Body of pancreas (tissue), 4 donors: ENCODE data around the gene CDH4. TPM values are rescaled to one million over a fixed set of nuclear protein-coding genes. Genes with fewer than 3 reads are reported as not detected.

Experiments
- ATAC-seq: fragments of 150-250 bp; one replicate; pipeline ENCODE4 v1.9.1; 2016
- DNase-seq, 4 donors: peaks; one replicate each; pipeline ENCODE4 v3.0.0-alpha.2; 2019
- H3K27ac ChIP-seq, 4 donors: fragments of 200-600 bp; sonication (generic); 1 replicate in 3 of 4; 2 replicates in 1 of 4; pipeline versions ENCODE4 v1.5.1 to v1.6.1; 2016 to 2019; ENCODE audit warnings: mild to moderate bottlenecking in 1 of 4, mixed read lengths in 1 of 4, moderate library complexity in 1 of 4
- H3K27me3 ChIP-seq, 2 donors: fragments of 200-600 bp; sonication (generic); one replicate each; pipeline ENCODE4 v1.6.0; 2016; ENCODE audit warnings: mild to moderate bottlenecking in 1 of 2
- H3K36me3 ChIP-seq, 2 donors: fragments of 200-600 bp; sonication (generic); replicated peaks in 1 of 2; 2 replicates each; pipeline ENCODE4 v1.5.1; 2016; ENCODE audit warnings: low read depth in 2 of 2; ENCODE audit not compliant: insufficient read depth in 1 of 2
- H3K4me1 ChIP-seq: fragments of 200-600 bp; sonication (generic); one replicate; pipeline ENCODE4 v1.6.0; 2016
- H3K4me3 ChIP-seq, 2 donors: fragments of 200-600 bp; sonication (generic); 1 replicate in 1 of 2; 2 replicates in 1 of 2; pipeline ENCODE4 v1.5.1; 2016 to 2019
- H3K9me3 ChIP-seq, 3 donors: fragments of 200-600 bp; sonication (generic); 1 replicate in 2 of 3; 2 replicates in 1 of 3; pipeline ENCODE4 v1.5.1; 2016
- CTCF ChIP-seq, 7 experiments: fragments of 450-650 bp in 4 of 7; fragments of 200-600 bp in 3 of 7; sonication (generic) in 3 of 7; IDR thresholded peaks; one replicate each; pipeline ENCODE4 v1.5.1; 2016 to 2019; ENCODE audit warnings: antibody characterized with exemption in 7 of 7
- POLR2A ChIP-seq, 3 donors: fragments of 450-650 bp; IDR thresholded peaks; one replicate each; pipeline ENCODE4 v1.6.1; 2016; ENCODE audit warnings: antibody characterized with exemption in 3 of 3, mild to moderate bottlenecking in 2 of 3
- WGBS, 2 donors: methylation state at CpG; one replicate each; pipeline ENCODE4 v1.1.5; 2017; 5-methylcytosine and 5-hydroxymethylcytosine counted together
- intact Hi-C: fragments of 100-400 bp; cut with DNase I; formaldehyde crosslinking; loops from one replicate; pipeline ENCODE4 v1.15.1; 2023
- total RNA-seq, 2 donors: library from RNA; depleted of rRNA; stranded (reverse); fragments of >200 nt; gene quantifications; one replicate each; pipeline ENCODE4 v1.1.0, GENCODE V29; 2016

Gene CDH4
- total RNA-seq, 2 donors from 2014 or later: 0.33 to 0.52 TPM

DNA sequence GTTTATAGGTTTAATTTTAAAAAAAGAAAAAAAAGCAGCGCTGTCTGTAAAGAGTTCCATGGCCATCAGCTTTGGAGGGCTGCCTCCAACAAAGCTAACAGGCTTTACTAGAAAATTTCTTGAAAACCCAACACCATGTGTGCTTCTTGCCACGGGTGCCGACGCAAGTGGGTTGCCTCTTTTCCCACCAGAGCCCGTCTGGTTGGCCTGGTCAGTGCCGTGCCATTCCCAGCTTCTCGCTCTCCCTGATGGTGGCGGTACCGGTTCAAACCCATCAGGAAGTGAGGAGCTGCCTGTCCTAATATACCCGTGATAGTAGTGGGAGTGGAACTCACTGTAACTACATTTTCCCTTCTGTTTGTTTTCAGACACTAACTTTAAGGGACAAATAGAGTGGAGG lies 73.7 kb downstream of the CDH4 start:
- Histone ChIP-seq H3K27me3 (no peaks in the 10 kb centered on the region), H3K4me3 (no peak overlapping the region), H3K36me3 (no peaks in the 10 kb centered on the region), H3K27ac (no peak overlapping the region), H3K4me1 (no peaks in the 10 kb centered on the region), H3K9me3 (no peaks in the 10 kb centered on the region)
- DNase-seq (no peak), ATAC-seq (no peak)
- TF ChIP-seq CTCF (IDR thresholded peaks at IDR 0.05) (no peak), POLR2A (IDR thresholded peaks at IDR 0.05) (no peak)
- intact Hi-C loops: no loop called here
- 61 to 63% methylated on average over 10 of the region's 10 CpGs for WGBS, 2 donors

GRCh38 chr20:61328911-61329558 lies 77.0 kb downstream of the CDH4 start:
- no peaks in the 10 kb centered on the region for H3K4me1 ChIP-seq
- WGBS, 2 donors: 71 to 72% methylated on average over 17 of the region's 17 CpGs
- no peak for DNase-seq
- no peaks in the 10 kb centered on the region for H3K9me3 ChIP-seq
- intact Hi-C loops: no loop called here
- no peak for TF ChIP-seq CTCF (IDR thresholded peaks at IDR 0.05)
- TF ChIP-seq POLR2A (IDR thresholded peaks at IDR 0.05): no peak
- no peaks in the 10 kb centered on the region for H3K36me3 ChIP-seq
- no peak for ATAC-seq
- no peak overlapping the region for H3K27ac ChIP-seq
- H3K4me3 ChIP-seq: no peak overlapping the region
- no peaks in the 10 kb centered on the region for H3K27me3 ChIP-seq

GRCh38 chr20:61330441-61330840 lies 78.4 kb downstream of the CDH4 start:
- no peak overlapping the region for H3K27ac ChIP-seq
- no peaks in the 10 kb centered on the region for H3K4me1 ChIP-seq
- TF ChIP-seq CTCF (IDR thresholded peaks at IDR 0.05) (no peak), POLR2A (IDR thresholded peaks at IDR 0.05) (no peak)
- ATAC-seq (no peak), DNase-seq (no peak)
- WGBS, 2 donors: 63 to 64% methylated on average over 11 to 14 of the region's 14 CpGs
- H3K36me3 ChIP-seq: no peaks in the 10 kb centered on the region
- no peaks in the 10 kb centered on the region for H3K27me3 ChIP-seq
- H3K9me3 ChIP-seq: no peaks in the 10 kb centered on the region
- no peak overlapping the region for H3K4me3 ChIP-seq
- intact Hi-C loops: no loop called here

DNA sequence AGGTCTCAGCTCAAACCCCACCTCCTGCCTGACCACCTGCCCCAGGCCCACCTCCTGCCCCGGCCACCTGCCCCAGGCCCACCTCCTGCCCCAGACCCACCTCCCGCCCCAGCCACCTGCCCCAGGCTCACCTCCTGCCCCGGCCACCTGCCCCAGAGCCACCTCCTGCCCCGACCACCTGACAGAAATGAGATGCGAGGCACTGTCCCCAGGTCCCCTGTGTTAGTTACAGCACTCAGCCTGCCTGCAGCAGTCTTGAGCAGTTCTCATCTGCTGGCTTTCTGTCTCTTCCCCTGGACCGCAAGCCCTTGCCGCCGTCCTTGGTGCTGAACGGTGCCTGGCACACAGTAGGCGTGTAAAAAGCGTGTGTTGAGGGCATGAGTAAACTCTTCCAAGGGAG lies 79.5 kb downstream of the CDH4 start:
- intact Hi-C loops: no loop called here
- H3K27ac ChIP-seq: no peak overlapping the region
- no peak overlapping the region for H3K4me3 ChIP-seq
- ATAC-seq: peak; percentile 50
- no peaks in the 10 kb centered on the region for H3K9me3 ChIP-seq
- H3K27me3 ChIP-seq: no peaks in the 10 kb centered on the region
- WGBS, 2 donors: 64 to 71% methylated on average over 10 to 11 of the region's 11 CpGs
- H3K36me3 ChIP-seq: no peaks in the 10 kb centered on the region
- TF ChIP-seq CTCF (IDR thresholded peaks at IDR 0.05) (no peak), POLR2A (IDR thresholded peaks at IDR 0.05) (no peak)
- no peak for DNase-seq
- no peaks in the 10 kb centered on the region for H3K4me1 ChIP-seq
